HEK293T (cell line): Measurements from ENCODE around the gene ZNF365.
"Not testable (repeated sequence)": the region's sequence is repeated elsewhere in the genome, so short reads cannot be mapped to it uniquely, and the experiment has no call there.

Experiments
- CTCF ChIA-PET: fragments of 350-600 bp; formaldehyde crosslinking; extraction: SDS; loops from one replicate; lab custom pipeline; 2021; ENCODE audit warnings: antibody characterized with exemption, inconsistent platforms; lab: Yijun Ruan, JAX
- POLR2A ChIA-PET: fragments of 350-600 bp; formaldehyde crosslinking; extraction: SDS; loops from one replicate; lab custom pipeline; 2020; ENCODE audit warnings: antibody characterized with exemption, inconsistent platforms; lab: Yijun Ruan, JAX
- DNase-seq: peaks from one replicate; pipeline ENCODE4 v3.0.0; 2012; ENCODE audit warnings: mixed read lengths; ENCODE audit errors: extremely low spot score
- ARNT ChIP-seq: fragments of 450-650 bp; IDR thresholded peaks from 2 replicates; pipeline ENCODE4 v1.6.1; 2017; ENCODE audit warnings: mild to moderate bottlenecking
- BHLHE40 ChIP-seq: fragments of 450-650 bp; IDR thresholded peaks from 2 replicates; pipeline ENCODE4 v1.6.1; 2016; ENCODE audit warnings: mild to moderate bottlenecking, moderate library complexity, borderline replicate concordance
- CTBP1 ChIP-seq: fragments of 450-650 bp; IDR thresholded peaks from 2 replicates; pipeline ENCODE4 v1.6.1; 2016; ENCODE audit warnings: borderline replicate concordance
- ELF4 ChIP-seq: fragments of 450-650 bp; IDR thresholded peaks from 2 replicates; pipeline ENCODE4 v1.6.1; 2017; ENCODE audit warnings: antibody characterized with exemption
- FOXA1 ChIP-seq: fragments of 450-650 bp; IDR thresholded peaks from 2 replicates; pipeline ENCODE4 v1.6.1; 2016; ENCODE audit warnings: mild to moderate bottlenecking
- FOXK2 ChIP-seq: fragments of 450-650 bp; IDR thresholded peaks from 2 replicates; pipeline ENCODE4 v1.6.1; 2016; ENCODE audit warnings: mild to moderate bottlenecking
- FOXM1 ChIP-seq: fragments of 450-650 bp; IDR thresholded peaks from 2 replicates; pipeline ENCODE4 v1.6.1; 2017; ENCODE audit warnings: mild to moderate bottlenecking, borderline replicate concordance
- HDGF ChIP-seq: fragments of 450-650 bp; IDR thresholded peaks from 2 replicates; pipeline ENCODE4 v1.6.1; 2017; ENCODE audit warnings: antibody characterized with exemption, borderline replicate concordance
- L3MBTL2 ChIP-seq: fragments of 450-650 bp; conservative IDR thresholded peaks from 2 replicates; pipeline ENCODE4 v1.6.1; 2016; ENCODE audit warnings: mild to moderate bottlenecking
- LEF1 ChIP-seq: fragments of 450-650 bp; IDR thresholded peaks from 2 replicates; pipeline ENCODE4 v1.6.1; 2017; ENCODE audit warnings: mild to moderate bottlenecking, borderline replicate concordance
- NFRKB ChIP-seq: fragments of 450-650 bp; IDR thresholded peaks from 2 replicates; pipeline ENCODE4 v1.6.1; 2016; ENCODE audit warnings: mild to moderate bottlenecking, moderate library complexity
- PKNOX1 ChIP-seq: fragments of 450-650 bp; IDR thresholded peaks from 2 replicates; pipeline ENCODE4 v1.6.1; 2016
- SP1 ChIP-seq: fragments of 450-650 bp; IDR thresholded peaks from 2 replicates; pipeline ENCODE4 v1.6.1; 2017
- SUZ12 ChIP-seq: fragments of 450-650 bp; IDR thresholded peaks from 2 replicates; pipeline ENCODE4 v1.6.1; 2016; ENCODE audit warnings: mild to moderate bottlenecking
- TARDBP ChIP-seq: fragments of 450-650 bp; IDR thresholded peaks from 2 replicates; pipeline ENCODE4 v1.6.1; 2016
- ZNF384 ChIP-seq: fragments of 450-650 bp; IDR thresholded peaks from 2 replicates; pipeline ENCODE4 v1.6.1; 2016

ZNF365 gene

GRCh38 chr10:62352356-62352970 lies 21.7 kb upstream of the ZNF365 start:
- TF ChIP-seq ELF4 (no peak), TARDBP (no peak), SP1 (no peak), CTBP1 (no peak), FOXA1 (no peak), ARNT (no peak), LEF1 (no peak), SUZ12 (no peak), ZNF384 (no peak), BHLHE40 (no peak), NFRKB (no peak), HDGF (no peak), FOXK2 (no peak), FOXM1 (no peak), L3MBTL2 (no peak)
- no peak for DNase-seq
- ChIA-PET CTCF (no interaction called here), POLR2A (no interaction called here)

GRCh38 chr10:62354916-62355315 lies 19.3 kb upstream of the ZNF365 start:
- POLR2A ChIA-PET = no interaction called here
- DNase-seq = no peak
- CTCF ChIA-PET = no interaction called here
- no peak for TF ChIP-seq FOXA1
- no peak for TF ChIP-seq FOXK2
- no peak for TF ChIP-seq SUZ12
- no peak for TF ChIP-seq ZNF384
- no peak for TF ChIP-seq ELF4
- TF ChIP-seq CTBP1 = no peak
- no peak for TF ChIP-seq TARDBP
- TF ChIP-seq LEF1 = no peak
- TF ChIP-seq PKNOX1 = no peak
- no peak for TF ChIP-seq L3MBTL2
- no peak for TF ChIP-seq ARNT
- no peak for TF ChIP-seq HDGF

- TF ChIP-seq CTBP1 = no peak
- no peak for DNase-seq
- ChIA-PET CTCF (no interaction called here), POLR2A (no interaction called here)
These were observed 17.7 kb upstream of the ZNF365 start for GRCh38 chr10:62356447-62356846.

GRCh38 chr10:62358151-62358550 lies 16.0 kb upstream of the ZNF365 start:
- POLR2A ChIA-PET, CTCF ChIA-PET, DNase-seq: not testable (repeated sequence)

GRCh38 chr10:62373639-62373994 lies 552 bp upstream of the ZNF365 start:
- TF ChIP-seq FOXA1 (no peak), ELF4 (no peak), BHLHE40 (no peak)
- DNase-seq = no peak
- CTCF ChIA-PET = no interaction called here
- POLR2A ChIA-PET = no interaction called here

GRCh38 chr10:62374862-62375710 lies 917 bp downstream of the ZNF365 start:
- DNase-seq = no peak
- no peak for TF ChIP-seq SP1
- no peak for TF ChIP-seq LEF1
- TF ChIP-seq FOXM1 = no peak
- CTCF ChIA-PET = interaction anchor here (0.5 kb wide), 1 partner anchor 763 kb away, joined by 5 read pairs; no protein-coding TSS in a partner anchor
- POLR2A ChIA-PET = no interaction called here

GRCh38 chr10:62376071-62377025 lies 2.2 kb downstream of the ZNF365 start:
- TF ChIP-seq L3MBTL2 (no peak), SP1 (no peak), SUZ12 (no peak), LEF1 (no peak), NFRKB (no peak), ARNT (no peak), FOXM1 (no peak), HDGF (no peak), ZNF384 (no peak), CTBP1 (no peak), PKNOX1 (no peak), ELF4 (no peak), FOXK2 (no peak), TARDBP (no peak), FOXA1 (no peak), BHLHE40 (no peak)
- POLR2A ChIA-PET = no interaction called here
- CTCF ChIA-PET = no interaction called here
- DNase-seq = no peak
